GM23338 (cell line): ENCODE results near the gene COPB2. TPM values are rescaled to one million over a fixed set of nuclear protein-coding genes. Genes with fewer than 3 reads are reported as not detected.

Experiments used
- ATAC-seq: fragments of 200-7000 bp; cut with Tn5 transposase; 3 replicates; pipeline ENCODE4 v1.9.1; 2020
- DNase-seq: peaks from one replicate; pipeline ENCODE4 v3.0.0-alpha.2; 2015; ENCODE audit warnings: low spot score
- H2AFZ ChIP-seq: fragments of 200-600 bp; sonication (generic); 2 replicates; pipeline ENCODE4 v1.8.0; 2016; ENCODE audit warnings: antibody characterized with exemption, mild to moderate bottlenecking, moderate library complexity
- H3F3A ChIP-seq: fragments of 200-600 bp; sonication (generic); replicated peaks from 2 replicates; pipeline ENCODE4 v1.8.0; 2017; ENCODE audit warnings: antibody characterized with exemption, mixed run types, low read depth
- H3K27ac ChIP-seq: fragments of 200-600 bp; sonication (generic); 2 replicates; pipeline ENCODE4 v1.6.1; 2016; ENCODE audit warnings: low read depth
- H3K27me3 ChIP-seq: fragments of 200-600 bp; sonication (generic); 2 replicates; pipeline ENCODE4 v1.8.0; 2016; ENCODE audit warnings: mild to moderate bottlenecking, mixed run types, moderate library complexity; ENCODE audit not compliant: insufficient read depth
- H3K36me3 ChIP-seq: fragments of 200-600 bp; sonication (generic); 2 replicates; pipeline ENCODE4 v1.8.0; 2016; ENCODE audit warnings: mild to moderate bottlenecking; ENCODE audit not compliant: insufficient read depth
- H3K4me1 ChIP-seq: fragments of 200-600 bp; sonication (generic); 2 replicates; pipeline ENCODE4 v1.8.0; 2016; ENCODE audit warnings: mild to moderate bottlenecking, moderate library complexity; ENCODE audit not compliant: insufficient read depth
- H3K4me2 ChIP-seq: fragments of 200-600 bp; sonication (generic); 2 replicates; pipeline ENCODE4 v1.7.1; 2017; ENCODE audit warnings: mixed run types
- H3K4me3 ChIP-seq: fragments of 200-600 bp; sonication (generic); 2 replicates; pipeline ENCODE4 v1.6.1; 2016; ENCODE audit warnings: mixed run types
- H3K79me2 ChIP-seq: fragments of 200-600 bp; sonication (generic); replicated peaks from 2 replicates; pipeline ENCODE4 v1.8.0; 2017; ENCODE audit warnings: mild to moderate bottlenecking; ENCODE audit not compliant: insufficient read depth
- H3K9me2 ChIP-seq: fragments of 200-600 bp; sonication (generic); 2 replicates; pipeline ENCODE4 v1.8.0; 2017; ENCODE audit not compliant: insufficient read depth
- H4K20me1 ChIP-seq: fragments of 200-600 bp; sonication (generic); replicated peaks from 2 replicates; pipeline ENCODE4 v1.8.0; 2017; ENCODE audit warnings: mild to moderate bottlenecking; ENCODE audit not compliant: insufficient read depth
- H3K27ac Mint-ChIP-seq: 2 replicates; pipeline ENCODE4 v1.8.0; 2020; ENCODE audit warnings: inconsistent platforms, mild to moderate bottlenecking, moderate library complexity, mixed read lengths
- H3K27me3 Mint-ChIP-seq: 3 replicates; pipeline ENCODE4 v1.8.0; 2022; ENCODE audit warnings: low read depth, mild to moderate bottlenecking, moderate library complexity, mixed read lengths, inconsistent platforms; ENCODE audit not compliant: insufficient read depth, poor library complexity
- H3K36me3 Mint-ChIP-seq: 3 replicates; pipeline ENCODE4 v1.8.0; 2021; ENCODE audit warnings: low read depth, mild to moderate bottlenecking, inconsistent platforms, moderate library complexity, mixed read lengths
- H3K4me1 Mint-ChIP-seq: 3 replicates; pipeline ENCODE4 v1.8.0; 2020; ENCODE audit warnings: mild to moderate bottlenecking, inconsistent platforms, mixed read lengths
- H3K4me3 Mint-ChIP-seq: 3 replicates; pipeline ENCODE4 v1.8.0; 2021; ENCODE audit warnings: moderate library complexity, mild to moderate bottlenecking, inconsistent platforms, mixed read lengths
- H3K9me3 Mint-ChIP-seq: 3 replicates; pipeline ENCODE4 v1.8.0; 2020; ENCODE audit warnings: moderate library complexity, mild to moderate bottlenecking, inconsistent platforms, mixed read lengths
- CREB1 ChIP-seq: fragments of 250-450 bp; sonication (Bioruptor Pico); IDR thresholded peaks from 2 replicates; pipeline ENCODE4 v1.5.0; 2020; ENCODE audit warnings: low read depth, mild to moderate bottlenecking, moderate library complexity
- CTCF ChIP-seq, 2 experiments: fragments of 200-600 bp in 1 of 2; sonication (generic) in 1 of 2; conservative IDR thresholded peaks; 2 replicates each; pipeline versions ENCODE4 v1.5.1 to v1.6.1; 2016 to 2017; ENCODE audit warnings: antibody characterized with exemption in 2 of 2, low read depth in 2 of 2, mild to moderate bottlenecking in 2 of 2, moderate library complexity in 1 of 2
- ETS1 ChIP-seq: IDR thresholded peaks from 2 replicates; pipeline ENCODE4 v1.6.1; 2016; ENCODE audit warnings: antibody characterized with exemption
- EZH2 ChIP-seq: fragments of 200-600 bp; sonication (generic); IDR thresholded peaks from one replicate; pipeline ENCODE4 v1.8.0; 2017; ENCODE audit warnings: antibody characterized with exemption, mild to moderate bottlenecking, low read depth; ENCODE audit not compliant: unreplicated experiment
- NANOG ChIP-seq: IDR thresholded peaks from 2 replicates; pipeline ENCODE4 v1.6.1; 2016; ENCODE audit warnings: antibody characterized with exemption, borderline replicate concordance
- POLR2AphosphoS5 ChIP-seq: IDR thresholded peaks from 2 replicates; pipeline ENCODE4 v1.6.1; 2016; ENCODE audit warnings: antibody characterized with exemption, low read depth
- REST ChIP-seq: IDR thresholded peaks from one replicate; pipeline ENCODE4 v1.6.1; 2018; ENCODE audit warnings: antibody characterized with exemption; ENCODE audit not compliant: unreplicated experiment
- STAT1 ChIP-seq: IDR thresholded peaks from one replicate; pipeline ENCODE4 v1.6.1; 2016; ENCODE audit warnings: antibody characterized with exemption; ENCODE audit not compliant: unreplicated experiment
- ZNF114 ChIP-seq: fragments of 250-450 bp; sonication (Bioruptor Pico); IDR thresholded peaks from 2 replicates; pipeline ENCODE4 v1.5.0; 2020; ENCODE audit warnings: mild to moderate bottlenecking, moderate library complexity
- ZNF331 ChIP-seq: fragments of 250-450 bp; sonication (Bioruptor Pico); IDR thresholded peaks from 2 replicates; pipeline ENCODE4 v1.5.0; 2020; ENCODE audit warnings: low read depth, mild to moderate bottlenecking, moderate library complexity
- polyA plus RNA-seq: library from polyadenylated mRNA; unstranded; fragments of >200 nt; fragmentation: Nextera tagmentation; extraction: Ambion mirVana; gene quantifications from 2 replicates; pipeline ENCODE4 v1.2.1, GENCODE V29; 2016
- total RNA-seq: library from RNA; depleted of rRNA; stranded (reverse); fragments of >200 nt; shearing (Covaris generic); gene quantifications from 2 replicates; pipeline ENCODE4 v1.2.3, GENCODE V29; 2014
- TF ChIP-seq, protein P1 (sequence below): fragments of 250-450 bp; sonication (Bioruptor Pico); IDR thresholded peaks from 2 replicates; pipeline ENCODE4 v1.5.0; 2020; ENCODE audit warnings: mild to moderate bottlenecking, moderate library complexity

Gene COPB2
- total and polyA plus RNA-seq, 2 experiments from 2014 or later = 48.2 to 89.1 TPM

DNA sequence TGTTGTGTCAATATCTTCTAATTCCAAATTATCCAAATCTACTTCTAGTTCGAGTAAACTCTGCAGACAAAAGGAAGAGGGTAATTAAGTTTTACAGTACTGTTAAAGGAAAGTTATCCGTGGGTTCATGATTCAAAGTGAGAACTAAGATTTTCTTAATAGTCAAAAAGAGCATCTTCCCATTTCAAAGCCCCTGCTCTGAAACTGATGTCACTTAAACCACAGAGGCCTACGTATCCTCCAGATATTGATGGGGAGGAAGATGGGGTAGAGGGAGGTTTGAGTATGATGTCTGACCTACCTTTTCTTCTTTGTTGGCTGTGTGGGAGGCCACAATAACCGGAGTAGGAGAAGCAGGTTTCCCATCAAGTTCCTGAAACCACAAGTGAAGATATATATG lies 31.5 kb downstream of the COPB2 start (continued):
- TF ChIP-seq, protein P1, sequence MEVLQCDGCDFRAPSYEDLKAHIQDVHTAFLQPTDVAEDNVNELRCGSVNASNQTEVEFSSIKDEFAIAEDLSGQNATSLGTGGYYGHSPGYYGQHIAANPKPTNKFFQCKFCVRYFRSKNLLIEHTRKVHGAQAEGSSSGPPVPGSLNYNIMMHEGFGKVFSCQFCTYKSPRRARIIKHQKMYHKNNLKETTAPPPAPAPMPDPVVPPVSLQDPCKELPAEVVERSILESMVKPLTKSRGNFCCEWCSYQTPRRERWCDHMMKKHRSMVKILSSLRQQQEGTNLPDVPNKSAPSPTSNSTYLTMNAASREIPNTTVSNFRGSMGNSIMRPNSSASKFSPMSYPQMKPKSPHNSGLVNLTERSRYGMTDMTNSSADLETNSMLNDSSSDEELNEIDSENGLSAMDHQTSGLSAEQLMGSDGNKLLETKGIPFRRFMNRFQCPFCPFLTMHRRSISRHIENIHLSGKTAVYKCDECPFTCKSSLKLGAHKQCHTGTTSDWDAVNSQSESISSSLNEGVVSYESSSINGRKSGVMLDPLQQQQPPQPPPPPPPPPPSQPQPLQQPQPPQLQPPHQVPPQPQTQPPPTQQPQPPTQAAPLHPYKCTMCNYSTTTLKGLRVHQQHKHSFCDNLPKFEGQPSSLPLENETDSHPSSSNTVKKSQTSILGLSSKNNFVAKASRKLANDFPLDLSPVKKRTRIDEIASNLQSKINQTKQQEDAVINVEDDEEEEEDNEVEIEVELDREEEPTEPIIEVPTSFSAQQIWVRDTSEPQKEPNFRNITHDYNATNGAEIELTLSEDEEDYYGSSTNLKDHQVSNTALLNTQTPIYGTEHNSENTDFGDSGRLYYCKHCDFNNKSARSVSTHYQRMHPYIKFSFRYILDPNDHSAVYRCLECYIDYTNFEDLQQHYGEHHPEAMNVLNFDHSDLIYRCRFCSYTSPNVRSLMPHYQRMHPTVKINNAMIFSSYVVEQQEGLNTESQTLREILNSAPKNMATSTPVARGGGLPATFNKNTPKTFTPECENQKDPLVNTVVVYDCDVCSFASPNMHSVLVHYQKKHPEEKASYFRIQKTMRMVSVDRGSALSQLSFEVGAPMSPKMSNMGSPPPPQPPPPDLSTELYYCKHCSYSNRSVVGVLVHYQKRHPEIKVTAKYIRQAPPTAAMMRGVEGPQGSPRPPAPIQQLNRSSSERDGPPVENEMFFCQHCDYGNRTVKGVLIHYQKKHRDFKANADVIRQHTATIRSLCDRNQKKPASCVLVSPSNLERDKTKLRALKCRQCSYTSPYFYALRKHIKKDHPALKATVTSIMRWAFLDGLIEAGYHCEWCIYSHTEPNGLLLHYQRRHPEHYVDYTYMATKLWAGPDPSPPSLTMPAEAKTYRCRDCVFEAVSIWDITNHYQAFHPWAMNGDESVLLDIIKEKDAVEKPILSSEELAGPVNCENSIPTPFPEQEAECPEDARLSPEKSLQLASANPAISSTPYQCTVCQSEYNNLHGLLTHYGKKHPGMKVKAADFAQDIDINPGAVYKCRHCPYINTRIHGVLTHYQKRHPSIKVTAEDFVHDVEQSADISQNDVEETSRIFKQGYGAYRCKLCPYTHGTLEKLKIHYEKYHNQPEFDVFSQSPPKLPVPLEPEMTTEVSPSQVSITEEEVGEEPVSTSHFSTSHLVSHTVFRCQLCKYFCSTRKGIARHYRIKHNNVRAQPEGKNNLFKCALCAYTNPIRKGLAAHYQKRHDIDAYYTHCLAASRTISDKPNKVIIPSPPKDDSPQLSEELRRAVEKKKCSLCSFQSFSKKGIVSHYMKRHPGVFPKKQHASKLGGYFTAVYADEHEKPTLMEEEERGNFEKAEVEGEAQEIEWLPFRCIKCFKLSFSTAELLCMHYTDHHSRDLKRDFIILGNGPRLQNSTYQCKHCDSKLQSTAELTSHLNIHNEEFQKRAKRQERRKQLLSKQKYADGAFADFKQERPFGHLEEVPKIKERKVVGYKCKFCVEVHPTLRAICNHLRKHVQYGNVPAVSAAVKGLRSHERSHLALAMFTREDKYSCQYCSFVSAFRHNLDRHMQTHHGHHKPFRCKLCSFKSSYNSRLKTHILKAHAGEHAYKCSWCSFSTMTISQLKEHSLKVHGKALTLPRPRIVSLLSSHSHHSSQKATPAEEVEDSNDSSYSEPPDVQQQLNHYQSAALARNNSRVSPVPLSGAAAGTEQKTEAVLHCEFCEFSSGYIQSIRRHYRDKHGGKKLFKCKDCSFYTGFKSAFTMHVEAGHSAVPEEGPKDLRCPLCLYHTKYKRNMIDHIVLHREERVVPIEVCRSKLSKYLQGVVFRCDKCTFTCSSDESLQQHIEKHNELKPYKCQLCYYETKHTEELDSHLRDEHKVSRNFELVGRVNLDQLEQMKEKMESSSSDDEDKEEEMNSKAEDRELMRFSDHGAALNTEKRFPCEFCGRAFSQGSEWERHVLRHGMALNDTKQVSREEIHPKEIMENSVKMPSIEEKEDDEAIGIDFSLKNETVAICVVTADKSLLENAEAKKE = no peak
- TF ChIP-seq ZNF114 (CRISPR knock-in tag) (no peak), NANOG (no peak), POLR2AphosphoS5 (no peak)

GRCh38 chr3:139355891-139356290 lies 33.6 kb downstream of the COPB2 start:
- no peaks in the 10 kb centered on the region for H3K4me1 ChIP-seq
- no peak overlapping the region for H3K27ac Mint-ChIP-seq
- peaks cover 69% of the 10 kb centered on the region for H3K36me3 Mint-ChIP-seq
- TF ChIP-seq ZNF331 (no peak), ETS1 (no peak), CREB1 (CRISPR knock-in tag) (no peak), REST (no peak), ZNF114 (CRISPR knock-in tag) (no peak), CTCF (conservative IDR thresholded peaks at IDR 0.05; ENCODE audit: low read depth in 2 of 2) (no peak), NANOG (no peak), STAT1 (no peak), EZH2 (no peak), POLR2AphosphoS5 (no peak)

More at GRCh38 chr3:139355891-139356290, 33.6 kb downstream of the COPB2 start:
- Histone ChIP-seq H4K20me1 (no peaks in the 10 kb centered on the region; the same call in none of the 2 replicates), H3K79me2 (no peaks in the 10 kb centered on the region), H3K9me2 (no peaks in the 10 kb centered on the region), H3K4me2 (no peak overlapping the region), H3K27ac (no peak overlapping the region), H3K36me3 (peaks cover 35% of the 10 kb centered on the region), H2AFZ (no peak overlapping the region), H3K27me3 (no peaks in the 10 kb centered on the region), H3F3A (no peaks in the 10 kb centered on the region), H3K4me3 (no peak overlapping the region)
- DNase-seq (no peak), ATAC-seq (no peak)
- no peaks in the 10 kb centered on the region for H3K4me1 Mint-ChIP-seq
- no peak overlapping the region for H3K4me3 Mint-ChIP-seq
- H3K27me3 Mint-ChIP-seq = peaks cover under 1% of the 10 kb centered on the region
- H3K9me3 Mint-ChIP-seq = no peaks in the 10 kb centered on the region
